GM12873 (cell line): ENCODE measurements around the gene SRSF3.

Experiments
- TF ChIP-seq, protein P1 (sequence below): IDR thresholded peaks from 2 replicates; pipeline ENCODE4 v1.5.1; 2012; ENCODE audit warnings: low read depth, mild to moderate bottlenecking, moderate library complexity, low read length, control low read depth; ENCODE audit not compliant: insufficient read depth; ENCODE audit errors: missing control alignments

SRSF3 gene

GRCh38 chr6:36566418-36566905, 27.7 kb upstream of the SRSF3 start:
- TF ChIP-seq, protein P1, sequence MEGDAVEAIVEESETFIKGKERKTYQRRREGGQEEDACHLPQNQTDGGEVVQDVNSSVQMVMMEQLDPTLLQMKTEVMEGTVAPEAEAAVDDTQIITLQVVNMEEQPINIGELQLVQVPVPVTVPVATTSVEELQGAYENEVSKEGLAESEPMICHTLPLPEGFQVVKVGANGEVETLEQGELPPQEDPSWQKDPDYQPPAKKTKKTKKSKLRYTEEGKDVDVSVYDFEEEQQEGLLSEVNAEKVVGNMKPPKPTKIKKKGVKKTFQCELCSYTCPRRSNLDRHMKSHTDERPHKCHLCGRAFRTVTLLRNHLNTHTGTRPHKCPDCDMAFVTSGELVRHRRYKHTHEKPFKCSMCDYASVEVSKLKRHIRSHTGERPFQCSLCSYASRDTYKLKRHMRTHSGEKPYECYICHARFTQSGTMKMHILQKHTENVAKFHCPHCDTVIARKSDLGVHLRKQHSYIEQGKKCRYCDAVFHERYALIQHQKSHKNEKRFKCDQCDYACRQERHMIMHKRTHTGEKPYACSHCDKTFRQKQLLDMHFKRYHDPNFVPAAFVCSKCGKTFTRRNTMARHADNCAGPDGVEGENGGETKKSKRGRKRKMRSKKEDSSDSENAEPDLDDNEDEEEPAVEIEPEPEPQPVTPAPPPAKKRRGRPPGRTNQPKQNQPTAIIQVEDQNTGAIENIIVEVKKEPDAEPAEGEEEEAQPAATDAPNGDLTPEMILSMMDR: no peak

DNA sequence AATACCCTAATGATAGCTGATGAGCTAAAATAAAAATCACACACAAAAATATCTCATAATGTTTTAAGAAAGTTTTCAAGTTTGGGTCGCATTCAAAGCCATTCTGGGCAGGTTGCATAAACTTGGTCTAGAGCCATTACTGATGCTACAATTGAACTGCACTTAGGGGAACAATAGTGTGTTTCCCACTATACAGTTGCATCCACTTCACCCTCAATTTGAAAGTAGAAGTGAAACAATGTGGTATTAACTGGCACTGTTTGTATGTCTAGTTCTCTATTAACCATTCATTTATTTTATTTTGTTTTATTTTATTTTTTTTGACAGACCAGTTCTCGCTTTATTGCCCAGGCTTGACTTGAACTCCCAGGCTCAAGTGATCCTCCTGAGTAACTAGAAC, 23.9 kb upstream of the SRSF3 start:
- TF ChIP-seq, protein P1: no peak

GRCh38 chr6:36571122-36572043, 22.8 kb upstream of the SRSF3 start:
- TF ChIP-seq, protein P1: no peak

- TF ChIP-seq, protein P1: no peak
Observed at GRCh38 chr6:36574679-36575078, 19.5 kb upstream of the SRSF3 start.

DNA sequence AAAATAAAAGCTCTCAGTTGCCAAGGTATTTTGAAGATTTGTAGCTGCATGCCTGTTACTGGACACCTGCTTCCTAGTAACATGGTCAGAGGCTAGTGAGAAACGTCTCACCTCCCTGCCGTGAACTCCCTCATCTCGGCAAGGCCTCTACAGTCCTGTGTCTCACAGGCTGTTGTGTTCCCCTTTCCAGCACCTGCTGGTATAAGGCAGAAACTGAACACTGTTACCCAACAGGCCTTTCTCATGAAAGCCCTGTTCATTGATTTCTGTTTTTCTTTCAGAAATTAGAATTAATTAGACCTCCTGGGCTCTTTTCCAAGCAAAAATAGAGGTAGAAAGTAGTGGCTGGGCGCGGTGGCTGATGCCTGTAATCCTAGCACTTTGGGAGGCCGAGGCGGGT, 17.6 kb upstream of the SRSF3 start:
- TF ChIP-seq, protein P1: no peak

- TF ChIP-seq, protein P1: no peak
Observed at GRCh38 chr6:36577301-36577700, 16.9 kb upstream of the SRSF3 start.

- TF ChIP-seq, protein P1: no peak
Observed at GRCh38 chr6:36578030-36578429, 16.1 kb upstream of the SRSF3 start.
